HG03097 (cell line): ENCODE measurements around the gene MYO1H.
"Not testable (repeated sequence)": the region's sequence is repeated elsewhere in the genome, so short reads cannot be mapped to it uniquely, and the experiment has no call there.

Source experiments
- ATAC-seq: cut with Tn5 transposase; IDR thresholded peaks from one replicate; pipeline ENCODE4 v1.9.1; 2021; ENCODE audit not compliant: unreplicated experiment, low FRiP score

The MYO1H gene

GRCh38 chr12:109347589-109347988 is at the start of gene MYO1H:
TSS of gene MYO1H (plus strand) at chr12:109347900. CDS start at chr12:109347961, 61 bp downstream.
- ATAC-seq, result no peak

GRCh38 chr12:109299849-109300248 is 47.9 kb upstream of the MYO1H start:
- ATAC-seq, result no peak

- ATAC-seq, result no peak
These were observed 46.0 kb upstream of the MYO1H start for GRCh38 chr12:109301643-109302168.

GRCh38 chr12:109302358-109302757 is 45.3 kb upstream of the MYO1H start:
- ATAC-seq, result no peak

GRCh38 chr12:109302770-109303169 is 44.9 kb upstream of the MYO1H start:
- no peak for ATAC-seq

GRCh38 chr12:109304485-109304884 is 43.2 kb upstream of the MYO1H start:
- ATAC-seq, result no peak

GRCh38 chr12:109305547-109305946 is 42.2 kb upstream of the MYO1H start:
- ATAC-seq, result no peak

- ATAC-seq, result no peak
These were observed 40.6 kb upstream of the MYO1H start for GRCh38 chr12:109307051-109307450.

GRCh38 chr12:109308534-109309380 is 38.9 kb upstream of the MYO1H start, which contains the start of gene FOXN4:
TSS of gene FOXN4 (minus strand) at chr12:109309284. CDS start at chr12:109308321, 963 bp downstream.
- ATAC-seq, result no peak

- ATAC-seq, result no peak
These were observed 38.1 kb upstream of the MYO1H start for GRCh38 chr12:109309381-109310246.

GRCh38 chr12:109310247-109311125 is 37.2 kb upstream of the MYO1H start:
- ATAC-seq, result no peak

- not testable (repeated sequence) for ATAC-seq
These were observed 26.4 kb upstream of the MYO1H start for GRCh38 chr12:109321294-109321693.

GRCh38 chr12:109329003-109329402 is 18.7 kb upstream of the MYO1H start:
- ATAC-seq, result no peak

- no peak for ATAC-seq
These were observed 18.0 kb upstream of the MYO1H start for GRCh38 chr12:109329686-109330085.

GRCh38 chr12:109330282-109331230 is 17.1 kb upstream of the MYO1H start:
- no peak for ATAC-seq

- ATAC-seq, result no peak
These were observed 16.3 kb upstream of the MYO1H start for GRCh38 chr12:109331301-109331952.

GRCh38 chr12:109334887-109335286 is 12.8 kb upstream of the MYO1H start:
- no peak for ATAC-seq

GRCh38 chr12:109336593-109336992 is 11.1 kb upstream of the MYO1H start:
- no peak for ATAC-seq

- ATAC-seq, result no peak
These were observed 4.0 kb upstream of the MYO1H start for GRCh38 chr12:109343677-109344076.
